Mononuclear cell (primary cell): ENCODE results near the gene NPFFR1. TPM values are rescaled to one million over a fixed set of nuclear protein-coding genes. Genes with fewer than 3 reads are reported as not detected.

Experiments
- H3K27me3 ChIP-seq: 2 replicates; pipeline ENCODE4 v1.6.0; 2011; ENCODE audit warnings: low read length, control low read depth; ENCODE audit not compliant: insufficient read depth
- H3K4me1 ChIP-seq: 2 replicates; pipeline ENCODE4 v1.5.1; 2011; ENCODE audit warnings: mild to moderate bottlenecking, low read length, control low read depth; ENCODE audit not compliant: insufficient read depth
- H3K4me3 ChIP-seq: 2 replicates; pipeline ENCODE4 v1.5.1; 2011; ENCODE audit warnings: mild to moderate bottlenecking, low read length, moderate library complexity
- H3K9me3 ChIP-seq: 2 replicates; pipeline ENCODE4 v1.5.1; 2011; ENCODE audit warnings: low read depth, mild to moderate bottlenecking, control low read depth, low read length
- total RNA-seq: library from RNA; depleted of rRNA; stranded (reverse); fragments of >200 nt; gene quantifications from one replicate; pipeline ENCODE4 v1.2.3, GENCODE V29; 2012

Gene NPFFR1
- total RNA-seq, 1 donor, result under 0.01 TPM

DNA sequence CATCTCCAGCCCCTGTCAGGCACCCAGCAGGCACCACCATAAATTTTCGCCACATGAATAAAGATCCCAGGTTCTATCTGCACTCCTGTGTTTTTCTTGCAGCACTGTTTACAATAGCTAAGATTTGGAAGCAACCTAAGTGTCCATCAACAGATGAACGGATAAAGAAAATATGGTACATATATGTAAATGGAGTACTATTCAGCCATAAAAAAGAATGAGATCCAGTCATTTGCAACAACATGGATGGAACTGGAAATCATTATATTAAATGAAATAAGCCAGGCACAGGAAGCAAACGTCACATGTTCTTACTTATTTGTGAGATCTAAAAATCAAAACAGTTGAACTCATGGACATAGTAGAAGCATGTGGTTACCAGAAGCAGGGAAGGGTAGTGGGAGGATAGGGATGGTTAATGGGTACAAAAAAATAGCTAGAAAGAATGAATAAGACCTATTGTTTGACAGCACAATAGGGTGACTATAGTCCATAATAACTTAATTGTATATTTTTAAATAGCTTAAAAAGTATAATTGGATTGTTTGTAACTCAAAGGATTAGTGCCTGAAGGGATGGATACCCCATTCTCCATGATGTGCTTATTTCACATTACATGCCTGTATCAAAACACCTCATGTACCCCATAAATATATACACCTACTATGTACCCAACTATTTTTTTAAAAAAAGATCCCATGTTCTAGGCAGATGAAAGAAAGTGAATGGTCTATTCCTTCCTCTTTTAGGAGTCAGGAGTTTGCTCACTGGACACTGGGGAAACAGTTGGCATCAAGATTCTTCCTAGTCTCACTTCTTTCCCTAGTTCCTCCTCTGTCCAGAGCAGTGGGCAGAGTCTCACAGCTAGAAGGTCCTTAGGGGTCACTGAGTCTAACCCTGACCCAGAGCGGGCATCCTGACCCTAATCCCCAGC, 1.0 kb upstream of the NPFFR1 start:
- Histone ChIP-seq H3K9me3 (no peaks in the 10 kb centered on the region), H3K4me1 (peaks cover 36% of the 10 kb centered on the region), H3K27me3 (peaks cover 35% of the 10 kb centered on the region), H3K4me3 (no peak overlapping the region)

DNA sequence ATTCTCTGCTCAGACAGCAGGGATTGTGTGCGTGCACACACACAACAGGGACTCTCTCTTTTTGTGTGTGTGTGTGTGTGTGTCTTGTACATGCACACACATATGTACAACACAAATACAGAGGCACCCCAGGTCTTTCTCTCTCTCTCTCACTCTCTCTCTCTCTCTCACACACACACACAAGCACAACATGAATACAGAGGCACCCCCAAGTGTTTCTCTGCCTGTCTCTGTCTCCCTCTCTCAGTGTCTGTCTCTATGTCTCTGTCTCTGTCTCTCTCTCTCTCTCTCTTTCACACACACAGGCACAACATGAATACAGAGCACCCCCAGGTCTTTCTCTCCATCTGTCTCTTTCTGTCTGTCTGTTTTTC, 746 bp downstream of the NPFFR1 start:
- Histone ChIP-seq H3K9me3 (no peaks in the 10 kb centered on the region), H3K4me1 (peaks cover 41% of the 10 kb centered on the region), H3K27me3 (peaks cover 35% of the 10 kb centered on the region), H3K4me3 (no peak overlapping the region)

DNA sequence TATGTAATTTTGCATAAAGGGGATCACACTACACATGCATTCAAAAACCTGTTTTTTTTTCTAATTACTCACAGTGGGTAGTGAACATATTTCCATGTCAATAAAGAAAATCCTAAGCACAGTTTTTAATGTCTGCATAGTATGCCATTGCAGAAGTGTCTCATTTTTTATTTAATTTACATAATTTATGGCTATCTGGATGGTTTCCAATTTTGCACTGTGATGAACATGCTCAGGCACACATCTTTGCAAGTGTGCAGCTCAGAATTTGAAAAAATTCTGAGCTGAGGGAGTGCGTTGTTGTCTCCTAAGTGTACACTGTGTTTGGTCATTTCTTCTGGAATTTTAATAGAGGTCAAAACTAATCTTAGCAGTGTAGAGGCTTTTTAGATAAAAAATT, 2.2 kb downstream of the NPFFR1 start:
- no peaks in the 10 kb centered on the region for H3K9me3 ChIP-seq
- no peak overlapping the region for H3K4me3 ChIP-seq
- H3K27me3 ChIP-seq, result peaks cover 35% of the 10 kb centered on the region
- H3K4me1 ChIP-seq, result peaks cover 51% of the 10 kb centered on the region

DNA sequence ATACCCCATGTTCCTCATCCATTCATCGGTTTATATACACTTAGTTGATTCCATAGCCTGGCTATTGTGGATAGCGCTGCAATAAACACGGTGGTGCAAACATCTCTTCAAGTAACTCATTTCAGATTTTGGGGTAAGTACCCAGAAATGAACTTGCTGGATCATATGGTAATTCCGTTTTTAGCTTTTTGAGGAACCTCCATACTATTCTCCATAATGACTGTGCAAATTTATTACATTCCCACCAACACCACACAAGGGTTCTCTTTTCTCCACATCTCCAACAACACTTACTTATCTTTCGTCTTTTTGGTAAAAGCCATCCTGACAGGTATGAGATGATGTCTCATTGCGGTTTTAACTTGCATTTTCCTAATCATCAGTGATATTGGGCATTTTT, 3.7 kb downstream of the NPFFR1 start:
- Histone ChIP-seq H3K9me3 (no peaks in the 10 kb centered on the region), H3K27me3 (peaks cover 28% of the 10 kb centered on the region), H3K4me1 (peaks cover 63% of the 10 kb centered on the region), H3K4me3 (no peak overlapping the region)

DNA sequence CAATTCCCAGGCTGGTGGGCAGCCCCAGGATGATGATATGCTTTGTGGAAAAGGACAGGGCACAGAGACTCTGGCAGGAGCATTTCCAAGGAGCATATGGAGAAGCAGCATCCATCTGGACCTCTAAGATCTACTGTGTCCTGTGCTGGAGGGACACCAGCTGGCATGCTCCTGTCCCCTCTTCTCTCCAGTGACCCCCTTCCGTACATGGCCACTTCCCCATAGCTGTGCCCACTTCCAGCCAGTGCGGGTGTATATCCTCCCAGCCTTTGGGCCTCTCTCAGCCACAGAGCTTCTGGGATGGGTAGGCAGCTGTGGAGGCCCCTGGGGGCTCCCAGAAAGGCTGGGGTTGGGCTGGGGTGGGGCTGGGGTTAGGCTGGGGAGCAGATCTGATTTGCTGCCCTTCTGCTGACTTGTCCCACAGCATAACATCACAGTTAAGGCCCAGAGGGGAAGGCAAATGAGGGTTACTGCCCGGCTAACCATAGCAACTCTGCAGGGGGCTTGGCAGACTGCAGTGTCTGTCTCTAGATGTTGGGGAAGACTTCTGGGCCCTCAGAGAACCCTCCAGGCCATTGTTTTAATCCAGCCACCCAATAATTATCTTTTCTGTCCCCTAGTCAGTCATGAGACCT, 6.3 kb downstream of the NPFFR1 start:
- peaks cover 67% of the 10 kb centered on the region for H3K4me1 ChIP-seq
- H3K27me3 ChIP-seq, result peaks cover 3% of the 10 kb centered on the region
- no peak overlapping the region for H3K4me3 ChIP-seq
- H3K9me3 ChIP-seq, result no peaks in the 10 kb centered on the region

DNA sequence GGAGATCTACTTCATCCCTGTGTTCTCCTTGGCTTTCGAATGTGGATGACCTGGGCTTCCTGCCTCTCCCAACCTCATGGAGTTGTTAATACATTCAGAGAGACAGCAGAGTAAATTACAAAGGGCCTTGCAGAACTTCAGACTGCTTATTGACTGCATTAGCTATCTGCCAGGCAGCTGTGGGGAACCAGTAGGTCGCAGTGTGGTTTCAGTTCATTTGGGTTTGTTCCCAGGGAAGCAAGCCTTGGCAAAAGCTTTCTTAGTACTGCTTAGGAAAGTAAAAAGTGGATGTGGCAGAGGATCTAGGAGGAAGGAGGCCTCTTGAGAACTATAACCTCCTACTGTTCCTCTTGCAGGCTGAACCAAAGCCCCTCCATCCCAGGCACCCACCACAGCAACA, 9.2 kb downstream of the NPFFR1 start:
- no peaks in the 10 kb centered on the region for H3K9me3 ChIP-seq
- no peak overlapping the region for H3K4me3 ChIP-seq
- H3K4me1 ChIP-seq, result peaks cover 42% of the 10 kb centered on the region
- H3K27me3 ChIP-seq, result no peaks in the 10 kb centered on the region

GRCh38 chr10:70272925-70273316, 10.9 kb downstream of the NPFFR1 start:
- Histone ChIP-seq H3K4me3 (no peak overlapping the region), H3K27me3 (no peaks in the 10 kb centered on the region), H3K4me1 (peaks cover 38% of the 10 kb centered on the region)

GRCh38 chr10:70271996-70272924, 11.5 kb downstream of the NPFFR1 start:
- peaks cover 39% of the 10 kb centered on the region for H3K4me1 ChIP-seq
- H3K9me3 ChIP-seq, result no peaks in the 10 kb centered on the region
- H3K27me3 ChIP-seq, result no peaks in the 10 kb centered on the region
- no peak overlapping the region for H3K4me3 ChIP-seq

More at GRCh38 chr10:70272925-70273316, 10.9 kb downstream of the NPFFR1 start:
- H3K9me3 ChIP-seq, result no peaks in the 10 kb centered on the region

GRCh38 chr10:70270952-70271351, 12.9 kb downstream of the NPFFR1 start:
- no peak overlapping the region for H3K4me3 ChIP-seq
- H3K9me3 ChIP-seq, result no peaks in the 10 kb centered on the region

GRCh38 chr10:70269741-70270140, 14.1 kb downstream of the NPFFR1 start:
- H3K9me3 ChIP-seq, result no peaks in the 10 kb centered on the region
- H3K4me3 ChIP-seq, result no peak overlapping the region
- no peaks in the 10 kb centered on the region for H3K27me3 ChIP-seq
- H3K4me1 ChIP-seq, result peaks cover 25% of the 10 kb centered on the region

More at GRCh38 chr10:70270952-70271351, 12.9 kb downstream of the NPFFR1 start:
- Histone ChIP-seq H3K4me1 (peaks cover 33% of the 10 kb centered on the region), H3K27me3 (no peaks in the 10 kb centered on the region)

DNA sequence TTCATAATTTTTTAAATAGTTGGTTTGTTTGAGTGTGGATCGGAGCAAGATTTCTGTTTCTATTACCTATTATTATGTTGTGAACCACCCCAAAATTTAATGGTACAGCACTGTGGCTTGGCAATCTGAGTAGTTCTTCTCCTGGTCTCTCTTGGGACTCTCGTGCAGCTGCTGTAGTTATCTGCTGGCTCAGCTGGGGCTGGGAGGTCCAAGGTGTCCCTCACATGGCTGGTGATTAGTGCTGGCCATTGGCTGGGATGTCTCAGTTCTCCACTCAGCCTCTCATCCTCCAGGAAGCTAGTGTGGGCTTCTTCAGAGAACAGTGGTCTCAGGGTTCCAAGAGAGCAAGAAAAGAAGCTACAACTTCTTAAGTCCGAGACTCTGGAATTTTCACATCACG, 15.4 kb downstream of the NPFFR1 start:
- Histone ChIP-seq H3K4me3 (no peak overlapping the region), H3K27me3 (no peaks in the 10 kb centered on the region), H3K9me3 (no peaks in the 10 kb centered on the region), H3K4me1 (peaks cover 19% of the 10 kb centered on the region)

- no peak overlapping the region for H3K4me3 ChIP-seq
- H3K9me3 ChIP-seq, result no peaks in the 10 kb centered on the region
- peaks cover 11% of the 10 kb centered on the region for H3K4me1 ChIP-seq
- H3K27me3 ChIP-seq, result peaks cover 1% of the 10 kb centered on the region
Observed at GRCh38 chr10:70267161-70267933, 16.5 kb downstream of the NPFFR1 start.

DNA sequence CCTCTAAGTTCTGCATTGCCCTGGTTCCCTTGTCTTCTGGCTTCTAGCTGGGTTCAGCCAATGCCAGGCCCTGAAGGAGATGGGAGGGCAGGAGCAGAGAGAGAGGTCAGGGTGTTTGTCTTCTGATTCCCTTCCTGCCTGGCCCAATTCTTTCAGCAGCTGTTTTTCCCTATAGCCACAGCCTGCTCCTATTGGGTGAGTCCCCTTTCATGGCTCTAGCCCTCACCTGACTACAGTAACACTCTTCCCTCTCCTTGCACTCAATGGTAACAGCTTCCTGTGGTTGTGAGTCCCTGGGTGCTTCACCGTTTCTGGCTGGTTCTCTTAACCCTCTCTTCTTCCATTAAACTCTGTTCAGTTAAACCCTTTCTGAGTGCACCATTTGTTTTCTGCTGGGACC, 17.1 kb downstream of the NPFFR1 start:
- Histone ChIP-seq H3K27me3 (peaks cover 4% of the 10 kb centered on the region), H3K4me3 (no peak overlapping the region), H3K9me3 (no peaks in the 10 kb centered on the region), H3K4me1 (peaks cover 11% of the 10 kb centered on the region)

- H3K4me3 ChIP-seq, result no peak overlapping the region
- H3K27me3 ChIP-seq, result peaks cover 10% of the 10 kb centered on the region
- peaks cover 6% of the 10 kb centered on the region for H3K9me3 ChIP-seq
- H3K4me1 ChIP-seq, result peaks cover 11% of the 10 kb centered on the region
Observed at GRCh38 chr10:70266056-70266455, 17.7 kb downstream of the NPFFR1 start.
